ENCODE results near the gene PITPNC1. TPM values are rescaled to one million over a fixed set of nuclear protein-coding genes. Genes with fewer than 3 reads are reported as not detected.

PITPNC1 gene
- total RNA-seq, 3 donors from 2014 or later: 11.0 to 17.7 (median 14.8) TPM

DNA sequence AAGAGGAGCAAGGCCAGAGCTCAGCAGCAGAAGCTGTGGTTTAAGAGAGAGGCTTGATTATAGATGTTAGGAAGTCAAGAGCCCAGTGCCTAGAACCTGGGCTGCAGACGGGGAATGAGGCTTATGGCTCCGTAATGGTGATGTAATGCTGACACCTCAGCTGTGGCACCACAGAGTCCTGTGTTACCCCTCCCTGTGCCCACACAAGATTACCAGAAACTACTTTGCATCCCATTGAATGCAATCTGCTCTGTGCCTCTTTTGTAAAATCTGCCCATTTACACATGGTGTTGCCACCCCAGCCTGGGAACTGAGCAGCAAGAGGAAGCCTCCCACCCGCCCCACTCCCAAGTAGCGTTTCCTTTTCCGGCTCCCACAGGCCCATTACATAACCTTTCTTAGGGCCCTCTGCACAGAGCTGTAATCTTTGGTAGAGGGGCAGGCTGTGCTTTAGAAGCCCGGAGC lies 57.0 kb downstream of the PITPNC1 start:
- TF ChIP-seq POLR2AphosphoS5 (IDR thresholded peaks at IDR 0.05): no peak
- no peaks in the 10 kb centered on the region for H3K4me1 ChIP-seq
- H3K36me3 ChIP-seq: no peaks in the 10 kb centered on the region
- peak overlapping the region in 1 of 2 donors; percentile 17 for H3K27ac ChIP-seq
- H3K4me3 ChIP-seq: no peak overlapping the region
- no peaks in the 10 kb centered on the region for H3K9me3 ChIP-seq
- no peaks in the 10 kb centered on the region for H3K27me3 ChIP-seq
- DNase-seq (ENCODE audit: low spot score in 2 of 2): no peak
- intact Hi-C loops (cut with DNase I; ENCODE audit: low total_unique reads): no loop called here

DNA sequence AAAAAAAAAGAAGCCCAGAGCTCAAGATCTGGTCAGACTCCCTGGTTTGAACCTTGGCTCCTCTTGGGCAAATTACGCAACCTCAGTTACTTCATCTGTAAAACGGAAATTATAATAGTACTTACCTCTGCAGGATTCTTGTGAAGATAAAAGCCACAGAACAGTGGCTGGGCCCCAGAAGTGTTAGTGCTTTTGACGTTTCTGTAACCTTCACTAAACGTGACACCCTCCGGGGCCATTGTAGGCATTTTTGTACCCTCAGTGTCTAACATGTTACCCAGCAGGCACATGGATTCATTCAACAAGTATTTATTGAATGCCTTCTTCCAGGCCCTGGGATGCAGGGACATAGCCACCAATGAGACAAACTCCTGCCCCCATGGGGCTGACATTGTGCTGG lies 58.0 kb downstream of the PITPNC1 start:
- no peak for TF ChIP-seq POLR2A (IDR thresholded peaks at IDR 0.05)
- TF ChIP-seq, protein P1, sequence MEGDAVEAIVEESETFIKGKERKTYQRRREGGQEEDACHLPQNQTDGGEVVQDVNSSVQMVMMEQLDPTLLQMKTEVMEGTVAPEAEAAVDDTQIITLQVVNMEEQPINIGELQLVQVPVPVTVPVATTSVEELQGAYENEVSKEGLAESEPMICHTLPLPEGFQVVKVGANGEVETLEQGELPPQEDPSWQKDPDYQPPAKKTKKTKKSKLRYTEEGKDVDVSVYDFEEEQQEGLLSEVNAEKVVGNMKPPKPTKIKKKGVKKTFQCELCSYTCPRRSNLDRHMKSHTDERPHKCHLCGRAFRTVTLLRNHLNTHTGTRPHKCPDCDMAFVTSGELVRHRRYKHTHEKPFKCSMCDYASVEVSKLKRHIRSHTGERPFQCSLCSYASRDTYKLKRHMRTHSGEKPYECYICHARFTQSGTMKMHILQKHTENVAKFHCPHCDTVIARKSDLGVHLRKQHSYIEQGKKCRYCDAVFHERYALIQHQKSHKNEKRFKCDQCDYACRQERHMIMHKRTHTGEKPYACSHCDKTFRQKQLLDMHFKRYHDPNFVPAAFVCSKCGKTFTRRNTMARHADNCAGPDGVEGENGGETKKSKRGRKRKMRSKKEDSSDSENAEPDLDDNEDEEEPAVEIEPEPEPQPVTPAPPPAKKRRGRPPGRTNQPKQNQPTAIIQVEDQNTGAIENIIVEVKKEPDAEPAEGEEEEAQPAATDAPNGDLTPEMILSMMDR (IDR thresholded peaks at IDR 0.05): no peak
- TF ChIP-seq POLR2AphosphoS5 (IDR thresholded peaks at IDR 0.05): no peak
- no peak for DNase-seq (ENCODE audit: low spot score in 2 of 2)
- H3K27me3 ChIP-seq: no peaks in the 10 kb centered on the region
- H3K4me1 ChIP-seq: no peaks in the 10 kb centered on the region
- H3K4me3 ChIP-seq: no peak overlapping the region
- H3K9me3 ChIP-seq: no peaks in the 10 kb centered on the region
- intact Hi-C loops (cut with DNase I; ENCODE audit: low total_unique reads): no loop called here
- H3K27ac ChIP-seq: peak overlapping the region in 1 of 2 donors; percentile 45
- no peaks in the 10 kb centered on the region for H3K36me3 ChIP-seq

DNA sequence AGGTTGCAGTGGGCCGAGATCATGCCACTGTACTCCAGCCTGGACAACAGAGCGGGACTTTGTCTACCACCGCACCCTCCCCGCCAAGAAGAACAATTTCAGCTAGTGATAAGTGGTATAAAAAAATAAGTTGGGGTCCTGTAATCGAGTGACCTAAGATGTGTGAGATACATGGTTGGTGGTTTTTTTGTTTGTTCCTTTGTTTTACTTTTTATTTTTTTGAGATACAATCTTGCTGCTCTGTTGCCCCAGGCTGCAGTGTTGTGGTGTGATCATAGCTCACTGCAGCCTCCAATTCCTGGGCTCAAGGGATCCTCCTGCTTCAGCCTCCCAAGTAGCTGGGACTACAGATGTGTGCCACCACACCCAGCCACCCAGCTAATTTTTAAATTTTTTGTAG lies 58.7 kb downstream of the PITPNC1 start:
- Histone ChIP-seq H3K36me3 (no peaks in the 10 kb centered on the region), H3K27me3 (no peaks in the 10 kb centered on the region), H3K27ac (peak overlapping the region in 1 of 2 donors; percentile 45), H3K4me3 (no peak overlapping the region), H3K9me3 (no peaks in the 10 kb centered on the region), H3K4me1 (no peaks in the 10 kb centered on the region)
- intact Hi-C loops (cut with DNase I; ENCODE audit: low total_unique reads): no loop called here
- DNase-seq (ENCODE audit: low spot score in 2 of 2): no peak
- TF ChIP-seq, protein P1 (IDR thresholded peaks at IDR 0.05): no peak
- TF ChIP-seq POLR2AphosphoS5 (IDR thresholded peaks at IDR 0.05) (no peak), POLR2A (IDR thresholded peaks at IDR 0.05) (no peak)

DNA sequence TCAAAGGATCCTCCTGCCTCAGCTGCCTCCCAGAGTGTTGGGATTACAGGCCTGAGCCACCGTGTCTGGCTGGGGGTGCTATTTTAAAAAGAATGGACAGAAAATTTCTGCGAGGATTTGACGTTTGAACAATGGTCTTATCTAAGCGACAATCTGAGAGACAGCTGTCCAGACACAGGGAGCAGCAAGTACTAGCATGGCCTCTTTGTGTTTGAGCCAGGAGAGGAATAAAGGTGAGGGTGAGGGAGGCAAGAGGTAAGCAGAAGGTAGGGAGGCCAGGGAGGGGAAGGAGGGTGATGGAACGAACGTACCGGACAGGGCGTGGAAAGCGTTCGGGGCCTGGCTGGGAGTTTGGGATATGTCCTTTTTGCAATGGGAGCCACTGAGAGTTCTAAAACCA lies 59.2 kb downstream of the PITPNC1 start:
- DNase-seq (ENCODE audit: low spot score in 2 of 2): no peak
- Histone ChIP-seq H3K27ac (no peak overlapping the region), H3K36me3 (no peaks in the 10 kb centered on the region), H3K27me3 (no peaks in the 10 kb centered on the region), H3K4me1 (no peaks in the 10 kb centered on the region), H3K4me3 (no peak overlapping the region), H3K9me3 (no peaks in the 10 kb centered on the region)
- intact Hi-C loops (cut with DNase I; ENCODE audit: low total_unique reads): no loop called here
- TF ChIP-seq, protein P1 (IDR thresholded peaks at IDR 0.05): no peak
- no peak for TF ChIP-seq POLR2A (IDR thresholded peaks at IDR 0.05)
- TF ChIP-seq POLR2AphosphoS5 (IDR thresholded peaks at IDR 0.05): no peak

DNA sequence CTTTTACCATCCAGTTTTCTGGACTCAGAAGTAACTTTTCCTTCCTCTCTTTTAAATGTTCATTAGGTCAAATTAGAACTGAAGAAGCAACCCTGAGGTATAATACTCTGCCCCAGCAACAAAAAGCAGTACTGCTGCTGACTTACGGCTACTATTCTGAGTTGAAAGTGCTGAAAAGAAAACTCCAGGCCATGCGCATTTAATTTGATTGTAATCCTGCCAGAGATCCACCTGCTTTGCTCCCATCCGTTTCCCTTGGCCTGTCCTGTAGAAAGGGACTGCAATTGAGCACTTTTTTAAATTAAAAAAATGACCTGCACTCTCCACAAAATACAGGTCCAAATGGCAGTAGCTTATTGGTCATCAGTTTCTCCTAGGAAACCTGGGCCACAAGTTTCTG lies 61.6 kb downstream of the PITPNC1 start:
- DNase-seq (ENCODE audit: low spot score in 2 of 2): no peak
- no peak overlapping the region for H3K27ac ChIP-seq
- H3K27me3 ChIP-seq: no peaks in the 10 kb centered on the region
- H3K4me1 ChIP-seq: no peaks in the 10 kb centered on the region
- H3K4me3 ChIP-seq: no peak overlapping the region
- TF ChIP-seq POLR2A (IDR thresholded peaks at IDR 0.05) (no peak), POLR2AphosphoS5 (IDR thresholded peaks at IDR 0.05) (no peak)
- TF ChIP-seq, protein P1 (IDR thresholded peaks at IDR 0.05): no peak
- H3K36me3 ChIP-seq: no peaks in the 10 kb centered on the region
- no peaks in the 10 kb centered on the region for H3K9me3 ChIP-seq
- intact Hi-C loops (cut with DNase I; ENCODE audit: low total_unique reads): no loop called here

DNA sequence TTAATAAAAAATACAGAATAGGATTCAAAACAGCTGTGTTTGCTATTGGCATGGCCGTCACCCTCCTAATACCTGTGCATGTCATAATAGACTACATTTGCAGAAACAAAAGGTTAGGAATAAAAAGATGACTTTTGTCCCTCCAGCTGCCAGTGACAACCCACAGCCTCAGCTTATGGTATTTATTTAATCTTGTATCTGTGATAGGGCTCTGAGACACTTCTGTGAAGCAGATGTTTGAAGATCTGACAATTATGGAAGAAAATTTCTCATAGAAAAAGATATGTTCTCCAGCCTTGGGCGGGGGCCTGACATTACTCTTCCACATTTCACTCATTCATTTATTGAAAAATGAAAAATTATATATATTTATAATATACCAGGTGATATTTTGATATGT lies 62.2 kb downstream of the PITPNC1 start:
- DNase-seq (ENCODE audit: low spot score in 2 of 2): no peak
- no peaks in the 10 kb centered on the region for H3K27me3 ChIP-seq
- H3K4me1 ChIP-seq: no peaks in the 10 kb centered on the region
- H3K27ac ChIP-seq: no peak overlapping the region
- TF ChIP-seq, protein P1 (IDR thresholded peaks at IDR 0.05): no peak
- TF ChIP-seq POLR2AphosphoS5 (IDR thresholded peaks at IDR 0.05) (no peak), POLR2A (IDR thresholded peaks at IDR 0.05) (no peak)
- no peaks in the 10 kb centered on the region for H3K9me3 ChIP-seq
- intact Hi-C loops (cut with DNase I; ENCODE audit: low total_unique reads): no loop called here
- H3K4me3 ChIP-seq: no peak overlapping the region
- no peaks in the 10 kb centered on the region for H3K36me3 ChIP-seq

Data from breast epithelium (tissue), 4 donors.